Fibroblast of skin of scalp (primary cell): ENCODE results near the gene NSF. TPM values are rescaled to one million over a fixed set of nuclear protein-coding genes. Genes with fewer than 3 reads are reported as not detected.
"Not testable (repeated sequence)": the region's sequence is repeated elsewhere in the genome, so short reads cannot be mapped to it uniquely, and the experiment has no call there.

ENCODE experiments used
- DNase-seq: peaks from one replicate; pipeline ENCODE4 v3.0.0-alpha.2; 2013
- polyA plus RNA-seq, 2 experiments: library from polyadenylated mRNA; unstranded; fragments of 120-200 nt; gene quantifications; one replicate each; pipeline ENCODE4 v1.2.1, GENCODE V29; 2013; ENCODE audit not compliant: insufficient read length in 2 of 2

Gene NSF
- polyA plus RNA-seq (2013, experiment 1 of 2; ENCODE audit: insufficient read length): 47.7 TPM
- 48.3 TPM for polyA plus RNA-seq (2013, experiment 2 of 2; ENCODE audit: insufficient read length)

- DNase-seq: not testable (repeated sequence)
These were observed at the start of gene NSF for GRCh38 chr17:46590157-46591146. Gene NSF (plus strand): TSS chr17:46590669. CDS start chr17:46590776, 107 bp downstream.

- not testable (repeated sequence) for DNase-seq
These were observed 41.9 kb upstream of the NSF start for GRCh38 chr17:46548607-46549006.

GRCh38 chr17:46559155-46559554 is 31.3 kb upstream of the NSF start:
- not testable (repeated sequence) for DNase-seq

GRCh38 chr17:46560048-46560447 is 30.4 kb upstream of the NSF start:
- DNase-seq: not testable (repeated sequence)

- not testable (repeated sequence) for DNase-seq
These were observed 24.2 kb upstream of the NSF start for GRCh38 chr17:46566284-46566683.

- DNase-seq: not testable (repeated sequence)
These were observed 23.5 kb upstream of the NSF start for GRCh38 chr17:46566980-46567379.

- DNase-seq: not testable (repeated sequence)
These were observed 18.7 kb upstream of the NSF start for GRCh38 chr17:46571796-46572195.

GRCh38 chr17:46579083-46580075 is 11.1 kb upstream of the NSF start, which contains the start of gene ARL17A:
Gene ARL17A (minus strand): TSS chr17:46579691. CDS start chr17:46576322, 3,369 bp downstream.
- DNase-seq: not testable (repeated sequence)

- DNase-seq: not testable (repeated sequence)
These were observed 10.4 kb upstream of the NSF start for GRCh38 chr17:46580082-46580481.

- DNase-seq: not testable (repeated sequence)
These were observed 5.0 kb upstream of the NSF start for GRCh38 chr17:46585444-46585843.

GRCh38 chr17:46591332-46591731 is 863 bp downstream of the NSF start:
- not testable (repeated sequence) for DNase-seq

GRCh38 chr17:46598344-46598931 is 8.0 kb downstream of the NSF start:
- not testable (repeated sequence) for DNase-seq

- not testable (repeated sequence) for DNase-seq
These were observed 10.3 kb downstream of the NSF start for GRCh38 chr17:46600767-46601166.

- DNase-seq: not testable (repeated sequence)
These were observed 12.7 kb downstream of the NSF start for GRCh38 chr17:46603125-46603524.

- not testable (repeated sequence) for DNase-seq
These were observed 20.8 kb downstream of the NSF start for GRCh38 chr17:46611304-46611703.

GRCh38 chr17:46613876-46614275 is 23.4 kb downstream of the NSF start:
- DNase-seq: not testable (repeated sequence)

- DNase-seq: not testable (repeated sequence)
These were observed 26.7 kb downstream of the NSF start for GRCh38 chr17:46617121-46617520.

- DNase-seq: not testable (repeated sequence)
These were observed 28.5 kb downstream of the NSF start for GRCh38 chr17:46618975-46619374.

GRCh38 chr17:46623790-46624189 is 33.3 kb downstream of the NSF start:
- DNase-seq: not testable (repeated sequence)

- not testable (repeated sequence) for DNase-seq
These were observed 34.3 kb downstream of the NSF start for GRCh38 chr17:46624726-46625125.

GRCh38 chr17:46627452-46627851 is 37.0 kb downstream of the NSF start:
- not testable (repeated sequence) for DNase-seq
